ENCODE data around the gene CCDC40.

The CCDC40 gene

DNA sequence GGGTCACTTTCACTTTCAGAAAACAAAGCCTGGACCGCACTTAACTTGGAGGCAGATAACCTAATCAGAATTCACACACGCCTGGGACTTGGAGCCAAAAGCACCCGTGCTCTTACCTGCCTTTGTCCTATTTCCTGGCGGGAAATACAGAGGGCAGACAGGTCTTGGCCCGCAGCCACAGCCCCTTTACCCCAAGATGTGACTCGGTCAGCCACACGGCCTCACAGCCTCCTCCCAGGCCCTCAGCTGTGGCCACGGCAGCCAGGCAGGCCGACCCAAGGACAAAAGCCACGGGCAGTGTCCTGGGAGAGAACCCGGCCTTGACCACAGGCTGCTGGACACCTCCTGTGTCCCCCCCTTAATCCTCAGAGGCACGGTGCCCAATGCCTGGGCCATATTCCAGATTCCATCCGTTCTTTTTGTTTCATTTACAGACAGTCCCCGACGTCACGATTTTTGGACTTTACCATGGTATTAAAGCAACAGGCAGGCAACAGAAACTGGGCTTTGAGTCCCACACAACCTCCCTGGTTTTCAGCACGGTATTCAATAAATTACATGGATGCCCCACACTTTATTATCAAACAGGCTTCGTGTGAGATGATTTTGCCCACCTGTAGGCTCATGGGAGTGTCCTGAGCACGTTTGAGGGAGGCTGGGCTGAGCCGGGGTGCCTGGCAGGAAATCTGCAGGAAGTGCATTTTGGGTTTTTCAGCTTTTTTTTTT, 34.8 kb downstream of the CCDC40 start:
- no peaks in the 10 kb centered on the region for H3K27me3 ChIP-seq (ENCODE audit: low read depth, low read length)
- peak overlapping the region; percentile 46 to 65 for H3K4me3 ChIP-seq (ENCODE audit: low read depth in 1 of 2, low read length in 2 of 2)
- peaks cover 0 to 8% of the 10 kb centered on the region in 2 donors for H3K36me3 ChIP-seq (ENCODE audit: control insufficient read depth in 1 of 2, insufficient read depth in 2 of 2, low read length in 2 of 2)
- peaks cover 7 to 17% of the 10 kb centered on the region in 2 donors for H3K4me1 ChIP-seq (ENCODE audit: control insufficient read depth in 1 of 2, insufficient read depth in 2 of 2, low read length in 2 of 2)
- peak overlapping the region; percentile 91 for H3K27ac ChIP-seq (ENCODE audit: low read length)
- H3K9me3 ChIP-seq (ENCODE audit: control insufficient read depth in 1 of 2, low read length in 2 of 2) = no peaks in the 10 kb centered on the region

DNA sequence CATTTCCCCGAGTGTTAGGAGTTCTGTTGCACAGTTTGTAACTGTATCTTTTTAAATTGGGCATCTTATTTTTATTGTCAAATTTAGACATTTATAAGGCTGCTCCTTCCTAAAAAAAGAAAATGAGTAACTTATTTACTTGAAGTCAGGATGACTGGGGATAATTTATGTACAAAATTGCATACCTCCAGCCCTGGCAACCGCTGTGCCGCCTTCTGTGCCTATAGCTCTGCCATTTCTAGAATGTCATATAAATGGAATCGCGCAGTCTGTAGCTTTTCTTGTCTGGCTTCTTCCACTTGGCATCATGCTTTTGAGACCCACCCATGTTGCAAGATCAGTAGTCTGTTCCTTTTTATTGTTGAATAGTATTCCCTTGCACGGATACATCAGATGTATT, 36.0 kb downstream of the CCDC40 start:
- H3K4me3 ChIP-seq (ENCODE audit: low read depth in 1 of 2, low read length in 2 of 2) = no peak overlapping the region
- H3K27ac ChIP-seq (ENCODE audit: low read length) = no peak overlapping the region
- H3K9me3 ChIP-seq (ENCODE audit: control insufficient read depth in 1 of 2, low read length in 2 of 2) = no peaks in the 10 kb centered on the region
- H3K36me3 ChIP-seq (ENCODE audit: control insufficient read depth in 1 of 2, insufficient read depth in 2 of 2, low read length in 2 of 2) = peaks cover 0 to 1% of the 10 kb centered on the region in 2 donors
- no peaks in the 10 kb centered on the region for H3K27me3 ChIP-seq (ENCODE audit: low read depth, low read length)
- H3K4me1 ChIP-seq (ENCODE audit: control insufficient read depth in 1 of 2, insufficient read depth in 2 of 2, low read length in 2 of 2) = peaks cover 7 to 17% of the 10 kb centered on the region in 2 donors

DNA sequence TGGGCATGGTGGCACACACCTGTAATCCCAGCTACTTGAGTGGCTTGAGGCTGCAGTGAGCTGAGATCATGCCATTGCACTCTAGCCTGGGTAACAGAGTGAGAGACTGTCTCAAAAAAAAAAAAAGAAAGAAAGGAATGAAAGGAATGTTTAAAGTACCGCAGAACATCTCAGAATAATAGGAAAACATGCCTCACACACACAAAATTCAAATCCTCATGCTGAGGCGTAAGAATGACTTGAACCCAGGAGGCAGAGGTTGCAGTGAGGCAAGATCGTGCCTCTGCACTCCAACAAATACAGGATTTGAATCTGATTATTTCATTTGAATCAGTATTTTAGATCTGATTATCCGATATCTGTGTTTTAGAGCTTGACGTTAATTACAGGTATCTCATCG, 43.6 kb downstream of the CCDC40 start:
- Histone ChIP-seq H3K36me3 (ENCODE audit: control insufficient read depth in 1 of 2, insufficient read depth in 2 of 2, low read length in 2 of 2) (peaks cover 0 to 6% of the 10 kb centered on the region in 2 donors), H3K4me1 (ENCODE audit: control insufficient read depth in 1 of 2, insufficient read depth in 2 of 2, low read length in 2 of 2) (peaks cover 0 to 4% of the 10 kb centered on the region in 2 donors), H3K27ac (ENCODE audit: low read length) (no peak overlapping the region), H3K9me3 (ENCODE audit: control insufficient read depth in 1 of 2, low read length in 2 of 2) (no peaks in the 10 kb centered on the region), H3K27me3 (ENCODE audit: low read depth, low read length) (no peaks in the 10 kb centered on the region), H3K4me3 (ENCODE audit: low read depth in 1 of 2, low read length in 2 of 2) (no peak overlapping the region)

DNA sequence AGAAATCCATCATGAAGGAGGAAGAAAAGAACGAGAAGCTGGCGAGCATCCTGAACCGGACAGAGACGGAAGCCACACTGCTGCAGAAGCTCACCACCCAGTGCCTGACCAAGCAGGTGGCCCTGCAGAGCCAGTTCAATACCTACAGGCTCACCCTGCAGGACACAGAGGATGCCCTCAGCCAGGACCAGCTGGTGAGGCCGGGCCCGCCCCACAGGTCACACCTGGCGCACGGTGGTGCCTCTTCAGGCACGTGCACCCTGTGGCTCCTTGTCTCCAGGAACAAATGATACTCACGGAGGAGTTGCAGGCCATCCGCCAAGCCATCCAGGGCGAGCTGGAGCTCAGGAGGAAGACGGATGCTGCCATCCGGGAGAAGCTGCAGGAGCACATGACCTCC, 45.2 kb downstream of the CCDC40 start:
- Histone ChIP-seq H3K36me3 (ENCODE audit: control insufficient read depth in 1 of 2, insufficient read depth in 2 of 2, low read length in 2 of 2) (peaks cover 0 to 6% of the 10 kb centered on the region in 2 donors), H3K27me3 (ENCODE audit: low read depth, low read length) (no peaks in the 10 kb centered on the region), H3K9me3 (ENCODE audit: control insufficient read depth in 1 of 2, low read length in 2 of 2) (no peaks in the 10 kb centered on the region), H3K4me3 (ENCODE audit: low read depth in 1 of 2, low read length in 2 of 2) (no peak overlapping the region), H3K4me1 (ENCODE audit: control insufficient read depth in 1 of 2, insufficient read depth in 2 of 2, low read length in 2 of 2) (peaks cover 0 to 4% of the 10 kb centered on the region in 2 donors), H3K27ac (ENCODE audit: low read length) (no peak overlapping the region)

DNA sequence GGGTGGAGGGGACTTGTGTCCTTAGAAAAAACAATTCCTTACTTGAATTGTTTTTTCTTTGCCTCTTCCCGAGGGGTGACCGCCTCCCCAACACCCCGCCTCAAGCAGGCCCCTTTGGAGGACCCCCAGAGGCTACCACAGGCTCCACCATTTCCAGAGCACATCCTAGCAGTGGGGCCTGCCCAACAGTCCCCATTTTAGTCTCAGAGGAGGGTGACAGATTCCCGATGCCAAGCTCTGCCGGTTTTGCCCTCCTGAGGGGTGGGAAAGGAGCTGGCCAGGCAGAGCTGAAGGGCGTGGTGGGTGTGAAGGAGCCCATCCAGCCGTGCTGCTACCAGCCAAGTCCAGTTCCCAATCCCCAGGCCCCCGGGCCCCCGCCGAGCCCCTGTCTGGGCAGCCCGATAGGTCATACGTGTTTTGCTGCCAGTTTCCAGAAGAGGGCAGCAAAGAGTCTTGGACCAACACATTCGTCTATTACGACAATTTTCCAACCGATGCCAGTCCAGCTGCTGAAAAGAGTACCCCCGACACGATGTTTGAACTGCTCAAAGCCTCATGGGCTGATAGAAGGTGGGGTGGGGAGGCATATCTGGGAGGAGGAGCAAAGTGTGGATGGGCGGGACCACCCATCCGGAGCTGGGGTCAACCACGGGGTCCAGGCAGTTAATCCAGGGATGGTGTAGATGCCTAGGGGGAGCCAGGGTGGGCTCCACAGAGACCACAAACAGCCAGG, 46.1 kb downstream of the CCDC40 start:
- Histone ChIP-seq H3K27ac (ENCODE audit: low read length) (no peak overlapping the region), H3K4me1 (ENCODE audit: control insufficient read depth in 1 of 2, insufficient read depth in 2 of 2, low read length in 2 of 2) (peaks cover 0 to 4% of the 10 kb centered on the region in 2 donors), H3K36me3 (ENCODE audit: control insufficient read depth in 1 of 2, insufficient read depth in 2 of 2, low read length in 2 of 2) (peaks cover 0 to 6% of the 10 kb centered on the region in 2 donors), H3K4me3 (ENCODE audit: low read depth in 1 of 2, low read length in 2 of 2) (no peak overlapping the region), H3K9me3 (ENCODE audit: control insufficient read depth in 1 of 2, low read length in 2 of 2) (no peaks in the 10 kb centered on the region), H3K27me3 (ENCODE audit: low read depth, low read length) (no peaks in the 10 kb centered on the region)

DNA sequence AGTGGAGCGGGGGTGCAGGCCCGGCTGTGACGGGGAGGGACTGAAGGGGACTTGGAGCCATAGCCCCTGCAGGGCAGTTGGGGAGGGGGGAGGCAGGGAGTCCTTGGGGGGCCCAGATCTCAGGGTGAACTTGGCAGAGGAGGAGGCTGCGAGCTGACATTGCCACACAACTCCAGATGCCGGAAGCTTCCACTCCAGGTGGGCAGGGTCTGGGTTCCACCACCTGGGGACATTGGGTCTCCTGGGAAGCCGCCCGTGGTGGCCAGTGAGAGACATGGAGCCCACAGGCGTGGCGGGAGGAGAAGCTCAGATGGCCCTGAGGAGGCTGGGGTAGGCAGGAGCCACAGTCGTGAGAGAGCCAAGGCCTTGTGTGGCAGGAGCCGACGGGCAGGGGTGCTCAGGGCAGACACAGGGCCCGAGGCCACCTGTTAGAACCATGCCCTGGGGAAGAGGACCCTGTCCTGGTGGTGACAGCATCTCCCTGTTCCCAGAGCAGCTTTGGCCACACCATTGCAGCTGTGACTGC, 46.8 kb downstream of the CCDC40 start:
- Histone ChIP-seq H3K36me3 (ENCODE audit: control insufficient read depth in 1 of 2, insufficient read depth in 2 of 2, low read length in 2 of 2) (peaks cover 0 to 6% of the 10 kb centered on the region in 2 donors), H3K4me1 (ENCODE audit: control insufficient read depth in 1 of 2, insufficient read depth in 2 of 2, low read length in 2 of 2) (peaks cover 0 to 4% of the 10 kb centered on the region in 2 donors), H3K9me3 (ENCODE audit: control insufficient read depth in 1 of 2, low read length in 2 of 2) (no peaks in the 10 kb centered on the region), H3K27me3 (ENCODE audit: low read depth, low read length) (no peaks in the 10 kb centered on the region), H3K4me3 (ENCODE audit: low read depth in 1 of 2, low read length in 2 of 2) (no peak overlapping the region), H3K27ac (ENCODE audit: low read length) (no peak overlapping the region)

DNA sequence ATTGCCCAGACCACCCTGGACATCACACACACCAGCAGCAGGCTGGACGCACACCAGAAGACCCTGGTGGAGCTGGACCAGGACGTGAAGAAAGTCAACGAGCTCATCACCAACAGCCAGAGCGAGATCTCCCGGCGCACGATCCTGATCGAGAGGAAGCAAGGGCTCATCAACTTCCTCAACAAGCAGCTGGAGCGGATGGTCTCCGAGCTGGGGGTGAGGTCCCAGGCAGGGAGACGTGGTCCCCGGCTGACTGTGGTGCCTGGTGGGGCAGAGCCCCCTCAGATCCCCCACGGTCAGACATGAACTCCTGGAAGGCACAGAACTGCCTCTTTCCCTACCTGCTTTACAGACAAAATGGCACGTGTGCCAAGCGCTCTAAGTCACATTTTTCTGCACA, 48.3 kb downstream of the CCDC40 start:
- H3K9me3 ChIP-seq (ENCODE audit: control insufficient read depth in 1 of 2, low read length in 2 of 2) = no peaks in the 10 kb centered on the region
- H3K36me3 ChIP-seq (ENCODE audit: control insufficient read depth in 1 of 2, insufficient read depth in 2 of 2, low read length in 2 of 2) = peaks cover 0 to 11% of the 10 kb centered on the region in 2 donors
- H3K27ac ChIP-seq (ENCODE audit: low read length) = no peak overlapping the region
- H3K27me3 ChIP-seq (ENCODE audit: low read depth, low read length) = no peaks in the 10 kb centered on the region
- H3K4me1 ChIP-seq (ENCODE audit: control insufficient read depth in 1 of 2, insufficient read depth in 2 of 2, low read length in 2 of 2) = peaks cover 0 to 4% of the 10 kb centered on the region in 2 donors
- H3K4me3 ChIP-seq (ENCODE audit: low read depth in 1 of 2, low read length in 2 of 2) = no peak overlapping the region

DNA sequence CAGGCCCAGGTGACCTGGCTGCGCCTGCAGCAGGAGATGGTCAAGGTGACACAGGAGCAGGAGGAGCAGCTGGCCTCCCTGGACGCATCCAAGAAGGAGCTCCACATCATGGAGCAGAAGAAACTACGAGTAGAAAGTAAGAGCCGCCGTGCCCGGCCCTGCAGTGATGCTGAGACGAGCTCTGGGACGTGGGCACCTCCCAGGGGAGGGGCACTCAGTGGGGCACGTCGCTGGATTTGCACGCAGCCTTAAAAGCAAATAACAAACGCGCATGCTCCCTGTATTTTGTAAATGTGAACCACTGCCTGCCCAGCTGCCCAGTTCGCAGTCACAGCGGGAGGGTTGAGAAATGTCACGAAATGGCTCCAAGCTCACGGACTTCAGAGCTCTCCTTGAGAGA, 49.6 kb downstream of the CCDC40 start:
- Histone ChIP-seq H3K27me3 (ENCODE audit: low read depth, low read length) (no peaks in the 10 kb centered on the region), H3K27ac (ENCODE audit: low read length) (no peak overlapping the region), H3K9me3 (ENCODE audit: control insufficient read depth in 1 of 2, low read length in 2 of 2) (no peaks in the 10 kb centered on the region), H3K4me1 (ENCODE audit: control insufficient read depth in 1 of 2, insufficient read depth in 2 of 2, low read length in 2 of 2) (peaks cover 0 to 4% of the 10 kb centered on the region in 2 donors), H3K4me3 (ENCODE audit: low read depth in 1 of 2, low read length in 2 of 2) (no peak overlapping the region), H3K36me3 (ENCODE audit: control insufficient read depth in 1 of 2, insufficient read depth in 2 of 2, low read length in 2 of 2) (peaks cover 0 to 18% of the 10 kb centered on the region in 2 donors)

DNA sequence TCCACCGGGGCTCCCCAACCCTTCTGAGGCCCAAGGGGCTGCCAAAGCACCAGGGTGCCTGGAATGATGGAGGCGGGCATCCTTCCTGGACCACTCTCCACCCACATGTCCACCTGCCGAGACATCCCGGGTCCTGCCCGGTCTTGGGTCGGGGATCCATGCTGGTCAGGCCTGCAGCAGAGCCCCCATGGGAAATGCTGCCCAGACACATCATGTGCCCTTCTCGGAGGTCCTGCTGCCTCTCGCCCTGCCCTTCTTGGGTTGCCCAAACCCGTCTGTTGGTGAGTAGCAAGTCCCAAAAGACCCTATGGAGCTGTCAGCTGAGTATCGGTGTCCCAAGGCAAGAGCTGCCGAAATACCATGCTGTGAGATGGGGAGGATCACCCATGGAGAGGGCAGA, 50.2 kb downstream of the CCDC40 start:
- H3K4me3 ChIP-seq (ENCODE audit: low read depth in 1 of 2, low read length in 2 of 2) = no peak overlapping the region
- H3K27ac ChIP-seq (ENCODE audit: low read length) = no peak overlapping the region
- H3K27me3 ChIP-seq (ENCODE audit: low read depth, low read length) = no peaks in the 10 kb centered on the region
- H3K36me3 ChIP-seq (ENCODE audit: control insufficient read depth in 1 of 2, insufficient read depth in 2 of 2, low read length in 2 of 2) = peaks cover 0 to 16% of the 10 kb centered on the region in 2 donors
- H3K4me1 ChIP-seq (ENCODE audit: control insufficient read depth in 1 of 2, insufficient read depth in 2 of 2, low read length in 2 of 2) = peaks cover 0 to 4% of the 10 kb centered on the region in 2 donors
- no peaks in the 10 kb centered on the region for H3K9me3 ChIP-seq (ENCODE audit: control insufficient read depth in 1 of 2, low read length in 2 of 2)

DNA sequence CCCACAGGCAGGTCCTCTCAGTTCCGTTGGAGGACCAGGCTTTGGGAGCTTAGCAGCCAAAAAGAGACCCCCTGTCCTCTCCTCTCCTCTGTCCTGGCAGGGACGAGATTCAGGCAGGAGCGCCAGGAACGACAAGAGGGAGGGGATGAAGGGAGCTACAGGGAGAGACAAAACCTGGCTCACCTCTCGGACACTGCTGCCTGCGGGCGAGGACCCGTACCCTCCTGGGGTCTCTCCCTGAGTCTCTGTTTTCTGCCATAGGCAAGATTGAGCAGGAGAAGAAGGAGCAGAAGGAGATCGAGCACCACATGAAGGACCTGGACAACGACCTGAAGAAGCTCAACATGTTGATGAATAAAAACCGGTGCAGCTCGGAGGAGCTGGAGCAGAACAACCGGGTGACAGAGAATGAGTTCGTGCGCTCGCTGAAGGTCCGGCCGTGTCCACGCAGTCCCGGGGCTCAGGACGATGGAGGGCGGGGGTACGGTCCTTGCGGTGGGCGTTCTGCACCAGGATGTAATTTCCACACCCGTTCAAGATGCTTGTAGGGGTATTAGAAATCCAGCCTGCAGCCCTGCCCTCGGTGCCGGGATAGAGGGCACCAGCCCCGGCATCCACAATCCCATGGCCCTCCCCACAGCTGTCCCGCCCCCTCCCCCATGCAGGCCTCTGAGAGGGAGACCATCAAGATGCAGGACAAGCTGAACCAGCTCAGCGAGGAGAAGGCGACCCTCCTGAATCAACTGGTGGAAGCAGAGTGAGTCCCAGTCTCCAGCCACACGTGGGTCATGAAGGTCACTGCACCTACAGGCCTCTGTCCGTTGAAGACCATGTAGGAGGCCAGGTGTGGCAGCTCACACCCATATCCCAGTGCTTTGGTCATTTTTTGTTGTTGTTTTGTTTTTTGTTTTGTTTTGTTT, 51.2 kb downstream of the CCDC40 start:
- Histone ChIP-seq H3K4me1 (ENCODE audit: control insufficient read depth in 1 of 2, insufficient read depth in 2 of 2, low read length in 2 of 2) (peaks cover 0 to 3% of the 10 kb centered on the region in 2 donors), H3K27me3 (ENCODE audit: low read depth, low read length) (no peaks in the 10 kb centered on the region), H3K27ac (ENCODE audit: low read length) (no peak overlapping the region), H3K9me3 (ENCODE audit: control insufficient read depth in 1 of 2, low read length in 2 of 2) (no peaks in the 10 kb centered on the region), H3K36me3 (ENCODE audit: control insufficient read depth in 1 of 2, insufficient read depth in 2 of 2, low read length in 2 of 2) (peaks cover 0 to 12% of the 10 kb centered on the region in 2 donors), H3K4me3 (ENCODE audit: low read depth in 1 of 2, low read length in 2 of 2) (no peak overlapping the region)

DNA sequence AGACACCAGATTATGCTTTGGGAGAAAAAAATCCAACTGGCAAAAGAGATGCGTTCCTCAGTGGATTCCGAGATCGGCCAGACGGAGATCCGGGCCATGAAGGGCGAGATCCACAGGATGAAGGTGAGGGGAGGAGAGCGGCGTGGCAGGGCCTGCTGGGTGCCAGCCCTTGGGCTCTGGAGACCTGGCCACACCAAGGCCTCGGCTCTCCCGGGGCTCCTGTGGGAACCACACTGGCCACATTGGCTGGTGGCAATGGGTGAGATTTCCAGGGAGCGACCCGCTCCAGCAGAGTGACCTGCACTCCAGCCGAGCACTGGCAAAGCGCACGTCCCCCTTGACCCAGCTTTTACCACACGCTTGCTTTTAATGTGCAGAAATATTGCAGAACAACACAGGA, 53.3 kb downstream of the CCDC40 start:
- Histone ChIP-seq H3K27ac (ENCODE audit: low read length) (no peak overlapping the region), H3K4me1 (ENCODE audit: control insufficient read depth in 1 of 2, insufficient read depth in 2 of 2, low read length in 2 of 2) (no peaks in the 10 kb centered on the region), H3K4me3 (ENCODE audit: low read depth in 1 of 2, low read length in 2 of 2) (no peak overlapping the region), H3K27me3 (ENCODE audit: low read depth, low read length) (no peaks in the 10 kb centered on the region), H3K9me3 (ENCODE audit: control insufficient read depth in 1 of 2, low read length in 2 of 2) (no peaks in the 10 kb centered on the region), H3K36me3 (ENCODE audit: control insufficient read depth in 1 of 2, insufficient read depth in 2 of 2, low read length in 2 of 2) (peaks cover 0 to 12% of the 10 kb centered on the region in 2 donors)
